NCI-H510A treated with DMSO at 0.1 percent for 48 hours (cell line): ENCODE data around the gene SLC22A4.

Source experiments
- DNase-seq: peaks from one replicate; lab custom pipeline; 2025; lab: John Stamatoyannopoulos, UW

The SLC22A4 gene

DNA sequence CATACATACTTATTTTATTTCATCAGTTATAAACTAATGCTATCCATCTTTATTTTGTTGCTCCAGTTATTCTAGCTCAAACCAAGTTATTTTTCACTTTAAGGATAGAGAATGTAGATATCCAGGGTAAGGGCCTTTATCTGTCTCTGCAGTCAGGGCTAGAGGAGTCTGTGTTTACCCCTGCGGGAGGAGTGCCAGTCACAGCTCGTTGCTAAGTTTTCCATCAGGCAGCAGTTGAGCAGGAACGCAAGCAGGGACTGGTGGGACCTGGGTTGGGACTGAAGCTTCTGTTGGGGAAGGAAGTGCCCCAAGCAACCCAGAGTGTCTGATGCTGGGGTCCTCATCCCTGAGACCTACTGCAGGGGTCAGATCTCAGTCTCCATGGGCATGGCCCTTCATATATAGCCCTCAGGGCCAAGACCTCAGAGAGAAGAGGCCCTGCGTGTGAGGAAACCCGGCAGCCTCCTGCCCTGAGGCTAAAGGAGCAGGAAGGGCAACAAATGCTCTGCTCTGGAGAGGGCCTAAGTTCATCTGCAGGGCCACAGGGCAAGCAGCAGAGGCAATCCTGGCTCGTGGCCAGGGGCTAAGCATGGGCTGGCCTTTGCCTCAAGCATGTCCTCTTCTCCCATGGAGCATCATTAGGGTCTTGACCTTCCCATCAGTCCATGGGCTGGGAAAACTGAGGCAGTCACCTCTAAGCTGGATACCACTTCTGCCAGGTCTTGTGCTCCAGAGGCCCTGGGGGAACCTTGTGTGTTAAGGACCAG is 6.6 kb downstream of the SLC22A4 start:
- no peak for DNase-seq

DNA sequence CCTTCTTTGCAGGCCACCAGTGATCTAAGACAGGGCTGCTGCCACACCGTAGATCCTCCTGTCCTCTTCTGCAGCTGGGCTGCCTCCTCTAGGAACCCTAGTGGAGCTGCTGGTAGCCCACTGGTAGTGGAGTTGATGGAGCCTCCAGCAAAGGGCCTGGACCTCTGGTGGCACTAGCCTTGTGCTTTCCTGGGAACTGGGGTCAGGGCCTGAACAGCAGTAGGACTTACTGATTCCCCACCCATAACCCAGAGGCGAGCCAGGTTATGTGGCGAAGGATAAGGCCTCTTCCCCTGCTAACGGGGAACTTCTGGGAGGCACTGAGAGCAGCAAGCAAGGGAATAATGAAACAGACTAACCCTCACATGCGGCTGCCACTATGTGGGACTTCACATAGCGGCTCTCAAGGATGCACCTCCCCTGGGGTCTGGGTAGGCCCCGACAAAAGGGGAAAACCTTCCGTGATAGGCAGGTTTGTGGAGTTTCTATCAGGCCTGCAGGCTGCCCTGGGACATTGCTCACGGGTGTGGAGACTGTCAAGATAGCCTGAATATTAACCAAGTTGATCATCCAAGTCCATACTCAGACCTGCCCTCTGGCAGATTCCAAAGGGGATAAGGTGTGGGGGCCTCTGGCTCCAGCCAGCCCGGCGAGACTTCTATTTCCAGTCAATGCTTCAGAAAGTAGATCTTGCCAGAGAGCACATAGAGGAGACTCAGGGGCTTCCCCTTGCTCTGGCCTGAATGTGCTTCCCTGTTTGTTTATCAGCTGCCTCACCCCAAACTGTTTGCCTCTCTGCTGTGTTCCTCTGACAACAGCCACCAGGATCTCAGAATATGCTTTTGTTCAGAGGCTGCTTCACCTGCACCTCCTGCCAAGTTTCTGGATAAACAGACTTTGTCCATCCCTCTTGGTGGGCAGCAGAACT is 7.4 kb downstream of the SLC22A4 start:
- DNase-seq, result no peak

DNA sequence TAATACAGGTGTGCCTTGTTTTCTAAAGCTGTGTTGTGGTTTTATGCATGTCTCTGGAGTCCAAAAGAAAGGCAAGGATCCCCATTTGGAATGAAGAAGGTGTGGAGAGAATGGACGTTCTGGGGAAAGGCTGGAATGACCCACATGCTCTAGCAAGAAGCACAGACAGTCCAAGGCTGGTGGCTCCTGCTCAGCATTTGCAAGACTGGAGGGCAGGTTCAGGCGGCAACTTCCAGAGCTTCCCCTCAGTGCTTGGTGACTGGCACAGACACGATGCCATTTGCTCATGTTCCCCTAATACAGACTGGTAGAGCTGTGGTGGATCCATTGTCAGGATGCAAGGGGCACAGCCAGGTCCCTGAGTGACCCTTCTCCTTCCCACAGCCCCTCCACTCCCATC is 8.2 kb downstream of the SLC22A4 start:
- DNase-seq, result no peak

DNA sequence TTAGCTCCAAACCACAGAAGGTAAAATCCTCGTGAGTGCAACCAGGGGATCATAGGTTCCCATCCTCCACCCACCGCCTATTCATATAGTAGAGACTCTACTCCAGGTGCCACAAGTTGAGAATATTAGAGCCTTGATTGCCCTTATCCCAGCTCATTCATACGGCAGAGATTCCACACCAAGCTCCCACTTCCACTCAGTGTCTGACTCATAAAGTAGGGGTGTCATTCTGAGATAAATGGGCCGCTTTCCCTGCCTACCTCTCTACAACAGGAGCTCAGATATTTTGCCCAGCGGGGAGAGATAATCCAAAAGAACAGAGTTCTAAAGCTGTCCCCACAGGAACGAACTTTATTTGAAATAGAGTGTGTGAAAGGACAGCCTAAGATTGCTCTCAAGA is 9.4 kb downstream of the SLC22A4 start:
- no peak for DNase-seq

DNA sequence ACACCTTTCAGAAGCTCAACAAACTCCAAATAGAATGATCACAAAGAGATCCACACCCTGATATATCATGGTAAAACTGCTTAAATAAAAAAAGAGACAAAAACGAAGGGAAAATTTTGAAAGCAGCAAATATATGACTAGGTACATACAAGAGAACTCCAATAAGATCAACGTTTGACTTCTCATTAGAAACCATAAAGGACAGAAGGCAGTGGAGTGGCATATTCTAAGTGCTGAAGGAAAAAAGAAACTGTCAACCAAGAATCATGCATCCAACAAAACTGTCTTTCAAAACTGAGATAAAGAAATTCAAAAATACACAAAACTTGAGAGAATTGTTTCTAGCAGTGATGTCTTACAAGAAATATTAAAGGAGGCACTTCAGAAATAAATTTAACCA is 11.2 kb downstream of the SLC22A4 start:
- DNase-seq, result no peak

DNA sequence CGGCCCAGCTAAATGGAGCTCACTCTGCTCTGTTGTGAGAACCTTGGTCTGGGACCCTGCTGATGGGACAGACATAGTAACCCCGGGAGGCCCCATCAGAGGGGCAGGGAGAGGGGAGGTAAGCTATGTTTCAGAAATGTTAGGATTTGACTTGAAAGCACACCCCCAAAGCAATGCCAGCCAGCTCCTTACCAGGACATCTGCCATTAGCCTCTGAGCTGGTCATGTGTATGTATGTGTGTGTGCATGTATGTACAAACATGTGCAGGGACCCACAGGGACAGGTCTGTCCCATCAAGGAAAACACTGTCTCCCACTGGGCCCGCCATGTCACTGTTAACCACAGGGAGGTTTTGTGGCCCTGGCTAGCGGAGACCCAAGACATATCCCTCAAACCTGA is 14.5 kb downstream of the SLC22A4 start:
- DNase-seq, result no peak

DNA sequence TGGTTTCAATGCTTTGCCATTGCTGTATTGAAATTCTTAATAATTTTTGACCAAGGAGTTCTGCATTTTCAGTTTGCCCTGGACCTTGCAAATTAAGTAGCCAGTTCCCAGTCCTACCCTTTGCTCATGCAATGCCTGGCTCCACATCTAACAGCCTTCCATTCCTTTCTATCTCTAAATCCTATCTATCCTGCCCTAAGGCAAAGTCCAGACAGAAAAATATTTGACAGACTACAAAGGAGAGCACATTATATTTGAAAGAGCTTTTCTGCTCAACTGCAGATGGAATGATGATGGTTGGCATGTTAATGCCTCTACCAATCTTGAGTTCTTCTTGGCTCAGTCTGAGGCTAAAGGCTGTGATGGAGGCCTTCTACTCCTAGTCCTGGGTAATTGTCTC is 15.5 kb downstream of the SLC22A4 start:
- DNase-seq, result no peak

DNA sequence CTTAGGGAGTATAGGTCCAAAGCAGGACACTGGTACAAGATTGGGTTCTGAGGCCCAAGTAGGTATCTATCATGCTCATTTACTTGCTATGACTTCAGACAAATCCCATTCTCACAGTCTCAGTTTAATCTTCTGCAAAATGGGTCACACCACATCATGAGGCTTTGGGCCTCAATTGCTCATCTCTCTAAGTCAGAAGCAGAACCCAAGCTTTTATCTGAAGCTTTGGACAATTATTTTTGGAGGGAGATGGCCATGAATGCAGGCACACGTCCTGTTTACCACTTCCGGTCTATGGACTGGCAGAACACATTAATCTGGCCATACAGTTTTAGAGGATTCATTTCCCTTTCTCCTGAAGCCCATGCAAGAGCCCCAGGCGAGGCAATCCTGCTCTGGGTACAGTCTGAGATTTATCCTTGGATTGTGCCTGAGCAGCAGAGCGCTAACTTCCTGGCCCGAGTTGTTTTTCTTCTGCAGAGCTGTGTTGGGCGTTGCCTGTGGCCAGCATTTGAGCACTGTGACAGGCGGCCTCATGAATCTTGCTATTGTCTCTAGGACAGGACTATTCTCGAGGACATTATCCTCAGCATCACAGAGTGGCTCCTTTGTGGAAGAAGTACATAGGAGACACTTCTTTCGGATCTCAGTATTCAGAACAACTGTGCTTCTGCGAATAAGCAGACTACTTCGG is 16.1 kb downstream of the SLC22A4 start:
- no peak for DNase-seq

DNA sequence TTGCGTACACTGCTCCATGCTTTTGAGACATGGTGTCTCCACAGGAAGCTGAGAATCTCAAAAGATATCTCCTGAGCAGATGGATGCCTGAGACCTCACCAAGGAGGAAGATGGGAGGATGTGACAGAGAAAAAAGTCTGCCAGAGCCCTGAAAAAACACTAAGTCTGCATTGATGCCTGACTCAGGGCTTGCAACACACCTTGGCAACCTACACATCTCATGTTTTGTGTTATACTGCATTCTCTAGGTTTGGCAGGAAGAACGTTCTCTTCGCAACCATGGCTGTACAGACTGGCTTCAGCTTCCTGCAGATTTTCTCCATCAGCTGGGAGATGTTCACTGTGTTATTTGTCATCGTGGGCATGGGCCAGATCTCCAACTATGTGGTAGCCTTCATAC is 19.2 kb downstream of the SLC22A4 start:
- DNase-seq, result no peak

DNA sequence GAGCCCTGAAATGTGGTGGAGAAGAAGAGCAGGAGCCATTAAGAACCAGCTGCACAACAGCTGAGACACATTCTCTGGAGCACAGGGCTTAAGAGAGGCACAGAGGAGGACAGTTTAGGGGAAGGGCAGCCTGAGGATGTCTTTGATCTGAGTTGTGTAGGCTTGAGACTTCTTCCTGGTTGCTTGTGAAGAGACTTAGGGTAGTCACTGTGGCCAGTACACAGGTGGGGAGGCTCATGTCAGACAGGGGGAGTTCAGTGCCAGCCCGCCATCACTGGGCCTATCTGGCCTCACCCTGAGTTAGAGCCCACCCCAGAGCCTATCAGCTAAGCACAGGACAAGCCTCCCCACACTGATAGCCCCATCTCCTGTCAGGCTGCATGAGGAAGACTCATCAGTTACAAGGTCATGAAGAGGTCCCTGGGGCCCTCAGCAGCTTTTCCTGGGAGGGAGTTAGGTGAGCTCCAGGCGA is 19.8 kb downstream of the SLC22A4 start:
- no peak for DNase-seq

DNA sequence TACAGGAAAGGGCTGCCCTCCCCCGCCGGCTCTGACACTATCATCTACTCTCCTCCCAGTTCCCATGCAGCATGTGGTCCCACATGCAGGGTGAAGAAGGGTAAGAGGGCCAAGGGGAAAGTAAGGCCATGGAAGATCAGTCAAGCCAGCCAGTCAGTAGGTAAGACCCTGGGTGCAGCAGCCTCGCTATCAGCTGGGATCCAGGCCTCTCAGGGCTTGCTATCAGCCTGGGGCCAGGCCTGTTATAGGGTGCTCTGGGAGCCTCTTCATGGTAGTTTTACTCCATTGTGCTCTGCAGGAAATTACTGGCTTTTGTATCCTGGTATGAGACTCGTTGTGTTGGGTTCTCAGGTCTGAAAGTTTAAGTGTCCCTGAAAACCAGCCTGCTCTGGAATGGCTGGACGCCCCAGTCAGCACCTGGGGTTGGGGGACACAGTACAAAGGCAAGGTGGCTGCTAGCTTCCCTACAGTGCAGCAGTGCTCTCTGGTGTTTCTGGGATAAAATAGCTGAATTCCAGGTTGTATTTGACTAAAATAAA is 21.4 kb downstream of the SLC22A4 start:
- DNase-seq, result no peak

DNA sequence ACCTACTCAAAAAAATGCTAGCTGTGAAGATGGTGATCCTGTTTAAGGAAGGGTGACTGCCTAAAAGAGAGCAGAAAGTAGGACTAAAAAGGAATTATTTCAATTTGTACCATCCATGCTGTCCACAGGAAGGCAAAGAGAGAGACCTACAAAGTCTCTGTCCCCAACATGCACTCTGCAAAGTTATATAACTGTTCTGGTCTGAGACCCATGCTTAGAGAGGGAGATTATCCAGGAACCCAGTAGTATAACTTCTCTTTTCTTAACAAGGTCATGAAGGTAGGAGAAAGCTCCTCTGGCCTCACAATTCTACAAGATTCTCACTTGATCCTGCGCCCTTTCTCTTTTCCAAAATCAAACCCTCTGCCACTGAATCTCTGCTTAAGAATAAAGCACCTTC is 25.8 kb downstream of the SLC22A4 start:
- DNase-seq, result no peak

DNA sequence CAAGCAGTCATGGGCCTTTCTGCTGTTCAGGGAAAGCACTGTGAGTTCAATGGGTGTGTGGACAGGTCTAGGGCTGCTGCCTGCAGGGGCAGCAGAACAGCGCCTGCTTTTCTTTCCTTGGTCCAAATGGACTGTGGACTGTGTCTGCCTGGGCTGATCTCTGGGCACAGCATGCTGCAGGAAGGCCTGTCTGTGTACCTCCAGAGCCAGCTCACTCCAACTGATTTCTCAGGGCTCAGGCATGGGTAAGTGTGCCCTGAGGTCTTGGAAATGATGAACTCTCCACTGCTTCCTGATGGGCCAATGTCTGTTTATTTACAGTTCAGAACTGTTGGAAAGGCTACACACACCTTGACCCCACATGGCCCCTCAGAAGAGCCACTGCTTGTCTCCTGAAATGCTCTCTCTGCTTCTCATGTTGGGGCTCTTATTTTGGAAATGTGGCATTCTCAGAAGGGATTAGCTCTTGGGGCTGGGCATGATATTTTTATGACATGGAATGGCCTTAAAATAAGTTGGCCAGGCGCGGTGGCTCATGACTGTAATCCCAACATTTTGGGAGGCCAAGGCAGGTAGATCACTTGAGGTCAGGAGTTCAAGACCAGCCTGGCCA is 27.0 kb downstream of the SLC22A4 start:
- DNase-seq, result no peak

DNA sequence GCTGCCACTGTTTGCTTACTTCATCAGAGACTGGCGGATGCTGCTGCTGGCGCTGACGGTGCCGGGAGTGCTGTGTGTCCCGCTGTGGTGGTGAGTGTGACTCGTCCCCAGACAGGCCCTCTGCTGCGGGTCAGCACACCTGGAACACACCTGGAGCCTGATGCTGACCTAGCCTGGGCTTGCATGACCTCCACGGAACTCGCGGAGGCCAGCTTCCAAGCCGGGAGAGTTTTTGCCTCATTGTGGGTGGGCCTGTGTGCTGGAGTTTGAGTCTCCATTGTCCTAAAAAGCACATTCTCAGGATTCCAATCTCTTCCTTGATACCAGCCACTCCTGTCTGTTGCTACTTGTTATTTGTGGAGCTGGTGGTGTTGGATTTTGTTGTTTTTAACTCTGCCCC is 28.1 kb downstream of the SLC22A4 start:
- no peak for DNase-seq

DNA sequence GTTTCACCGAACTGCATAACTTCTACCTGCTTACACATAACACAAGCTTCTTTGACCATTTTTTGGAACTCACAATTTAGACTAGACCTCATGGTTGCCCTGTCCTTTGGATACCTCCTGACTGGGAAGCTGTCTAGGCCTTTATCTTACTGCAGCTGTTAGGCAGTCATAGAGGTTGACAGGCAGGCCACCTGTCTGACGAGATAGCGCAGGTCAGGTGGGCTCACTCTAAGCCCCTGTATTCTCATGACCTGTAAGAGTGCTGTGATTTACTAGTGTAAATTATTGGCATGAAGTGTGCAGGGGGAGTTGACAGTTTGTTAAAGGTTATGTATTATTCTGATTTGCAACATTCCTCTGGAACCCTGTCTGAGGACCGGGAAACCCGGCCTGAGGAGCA is 29.0 kb downstream of the SLC22A4 start:
- no peak for DNase-seq

DNA sequence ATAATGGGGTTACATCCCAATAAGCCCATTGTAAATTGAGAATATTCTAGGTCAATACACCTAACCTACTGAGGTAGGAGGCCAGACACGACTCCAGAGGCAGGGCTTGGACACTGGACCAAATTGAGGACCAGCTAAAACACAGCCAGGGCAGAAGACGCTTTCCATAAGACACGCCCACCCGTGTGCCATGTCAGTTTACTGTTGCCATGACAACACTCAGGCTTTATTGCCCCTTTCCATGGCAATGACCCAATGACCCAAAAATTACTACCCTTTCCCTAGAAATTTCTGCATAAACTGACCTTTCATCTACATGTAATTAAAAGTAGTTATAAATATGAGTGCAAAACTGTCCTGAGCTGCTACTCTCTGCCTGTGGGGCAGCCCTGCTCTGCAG is 31.5 kb downstream of the SLC22A4 start:
- DNase-seq, result no peak

DNA sequence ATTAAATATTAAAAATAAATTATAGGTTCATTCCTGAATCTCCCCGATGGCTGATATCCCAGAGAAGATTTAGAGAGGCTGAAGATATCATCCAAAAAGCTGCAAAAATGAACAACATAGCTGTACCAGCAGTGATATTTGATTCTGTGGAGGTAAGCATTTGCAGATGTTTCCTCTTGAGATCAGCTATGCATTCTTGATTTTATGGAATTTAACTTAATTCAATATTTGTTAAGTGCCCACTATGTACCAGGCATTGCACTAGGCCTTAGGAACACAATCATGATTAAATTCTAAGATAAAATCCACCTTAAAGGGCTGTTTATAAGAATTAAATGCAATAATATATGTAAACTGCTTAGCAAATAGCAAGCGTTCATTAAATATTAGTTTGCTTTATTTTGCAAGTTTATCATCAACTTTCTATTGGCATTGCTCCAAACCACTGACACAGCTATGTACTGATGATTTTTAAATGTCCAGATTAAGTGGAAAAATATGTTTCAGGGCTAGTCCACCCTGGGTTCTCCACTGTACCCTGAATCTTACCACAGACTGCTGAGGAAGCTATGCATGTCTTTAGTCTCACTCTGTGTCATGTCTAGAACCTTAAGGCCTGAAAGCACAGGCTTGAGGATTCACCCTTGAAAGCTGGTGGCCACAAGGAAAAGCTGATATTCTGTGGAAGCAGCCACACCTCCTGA is 33.2 kb downstream of the SLC22A4 start:
- no peak for DNase-seq

DNA sequence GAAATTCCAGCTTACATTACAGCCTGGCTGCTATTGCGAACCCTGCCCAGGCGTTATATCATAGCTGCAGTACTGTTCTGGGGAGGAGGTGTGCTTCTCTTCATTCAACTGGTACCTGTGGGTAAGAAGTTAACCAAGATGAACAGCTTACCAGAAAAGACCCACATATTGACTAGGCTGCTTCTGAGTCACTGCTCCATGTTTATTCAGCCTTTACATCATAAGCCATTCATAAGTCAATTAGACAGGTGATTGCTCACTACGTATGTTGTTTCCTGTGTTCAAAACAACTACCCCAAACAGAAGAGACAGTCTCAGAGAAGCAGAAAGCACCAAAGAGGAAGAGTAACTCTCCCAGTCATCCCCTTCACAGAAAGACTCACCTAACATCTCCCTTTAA is 40.6 kb downstream of the SLC22A4 start:
- DNase-seq, result peak; percentile 10

DNA sequence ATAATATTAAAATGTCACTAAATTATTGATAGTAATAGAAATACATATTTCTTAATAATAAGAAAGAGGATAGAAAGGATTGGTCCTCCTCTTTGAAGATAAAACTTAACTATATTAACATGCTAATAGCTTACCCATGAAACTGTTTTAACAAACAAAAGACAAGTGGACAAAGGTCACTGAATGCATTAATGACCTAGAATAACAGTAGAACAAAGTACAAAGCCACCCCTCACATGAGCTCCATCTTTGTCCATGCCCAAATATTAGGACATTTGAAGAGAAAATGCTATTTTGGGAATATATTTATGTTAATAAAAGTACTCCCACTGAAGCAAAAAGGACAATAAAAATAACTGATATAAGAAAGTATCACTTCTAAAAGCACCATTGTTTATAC is 41.2 kb downstream of the SLC22A4 start:
- DNase-seq, result no peak

DNA sequence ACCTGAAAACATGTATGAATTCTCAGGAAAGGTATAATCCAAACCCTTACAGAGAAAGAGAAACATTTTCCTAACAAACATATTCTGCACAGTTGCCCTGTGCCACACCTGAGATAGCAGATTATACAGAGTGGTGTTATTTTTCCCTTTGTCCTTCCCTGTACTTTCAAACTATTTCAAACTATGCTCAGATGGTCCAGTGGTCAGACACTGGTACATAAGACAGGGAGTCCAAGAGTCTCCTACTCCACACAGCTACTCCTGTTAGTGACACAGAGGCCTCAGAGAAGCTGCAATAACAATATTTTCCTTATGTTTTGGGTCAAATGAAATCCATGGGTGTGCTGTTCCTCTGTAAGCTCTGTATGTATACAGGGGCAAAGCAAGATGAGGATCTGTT is 45.3 kb downstream of the SLC22A4 start:
- DNase-seq, result no peak
